A673 (cell line): Measurements from ENCODE around the gene HBG2. TPM values are rescaled to one million over a fixed set of nuclear protein-coding genes. Genes with fewer than 3 reads are reported as not detected.
"Not testable (repeated sequence)": the region's sequence is repeated elsewhere in the genome, so short reads cannot be mapped to it uniquely, and the experiment has no call there.

ENCODE experiments used
- BruUV-seq: library from RNA; stranded (reverse); fragments of 400-500 nt; replicated peaks from 2 replicates; lab custom pipeline; 2021; lab: Mats Ljungman, UMichigan
- CTCF ChIA-PET: fragments of 300-600 bp; sonication (Branson Sonifier 250); formaldehyde crosslinking; loops from one replicate; lab custom pipeline; 2022; ENCODE audit warnings: antibody characterized with exemption; lab: Charles Lee
- POLR2A ChIA-PET: fragments of 300-600 bp; sonication (Branson Sonifier 250); formaldehyde crosslinking; loops from one replicate; lab custom pipeline; 2022; ENCODE audit warnings: antibody characterized with exemption; ENCODE audit not compliant: low non-redundant PET; lab: Charles Lee
- DNase-seq: peaks from one replicate; pipeline ENCODE4 v3.0.0-alpha.2; 2015; ENCODE audit warnings: low spot score
- H3K27ac ChIP-seq: fragments of 200-600 bp; sonication (generic); 2 replicates; pipeline ENCODE4 v1.5.1; 2016; ENCODE audit warnings: mixed run types, low read depth, mild to moderate bottlenecking, mixed read lengths, antibody characterized with exemption, low read length; ENCODE audit not compliant: poor library complexity, severe bottlenecking
- H3K27me3 ChIP-seq: fragments of 200-600 bp; sonication (generic); replicated peaks from 2 replicates; pipeline ENCODE4 v1.6.1; 2017; ENCODE audit warnings: mixed run types, low read depth, mild to moderate bottlenecking, mixed read lengths, antibody characterized with exemption, low read length; ENCODE audit not compliant: insufficient read depth, poor library complexity
- H3K36me3 ChIP-seq: fragments of 200-600 bp; sonication (generic); 2 replicates; pipeline ENCODE4 v1.6.1; 2016; ENCODE audit warnings: mixed run types, mild to moderate bottlenecking, mixed read lengths, antibody characterized with exemption, low read length; ENCODE audit not compliant: insufficient read depth, poor library complexity, severe bottlenecking
- H3K4me1 ChIP-seq: fragments of 200-600 bp; sonication (generic); 2 replicates; pipeline ENCODE4 v1.6.1; 2017; ENCODE audit warnings: mixed run types, mild to moderate bottlenecking, mixed read lengths, antibody characterized with exemption, low read length; ENCODE audit not compliant: insufficient read depth, poor library complexity, severe bottlenecking
- H3K4me3 ChIP-seq: fragments of 200-600 bp; sonication (generic); 2 replicates; pipeline ENCODE4 v1.5.1; 2016; ENCODE audit warnings: low read depth, mixed run types, mild to moderate bottlenecking, mixed read lengths, low read length; ENCODE audit not compliant: poor library complexity, severe bottlenecking
- H3K9me3 ChIP-seq: fragments of 200-600 bp; sonication (generic); 2 replicates; pipeline ENCODE4 v1.6.1; 2016; ENCODE audit warnings: mixed run types, low read depth, mild to moderate bottlenecking, mixed read lengths, antibody characterized with exemption, low read length; ENCODE audit not compliant: poor library complexity, severe bottlenecking
- EZH2 ChIP-seq: fragments of 200-600 bp; sonication (generic); IDR thresholded peaks from 2 replicates; pipeline ENCODE4 v1.6.1; 2017; ENCODE audit warnings: borderline replicate concordance, low read depth, mild to moderate bottlenecking, mixed read lengths, antibody characterized with exemption, low read length; ENCODE audit not compliant: poor library complexity, severe bottlenecking
- intact Hi-C: fragments of 100-400 bp; cut with micrococcal nuclease; formaldehyde crosslinking; loops from one replicate; pipeline ENCODE4 v1.10.0; 2022; ENCODE audit not compliant: unreplicated experiment
- total RNA-seq: library from RNA; stranded (reverse); gene quantifications from 2 replicates; pipeline ENCODE4 v1.2.3, GENCODE V29; 2021
- TF ChIP-seq, protein P1 (sequence below): fragments of 300-800, 200-600 bp; sonication (generic); conservative IDR thresholded peaks from 2 replicates; pipeline ENCODE4 v1.5.1; 2017; ENCODE audit warnings: low read depth, mild to moderate bottlenecking, antibody characterized with exemption, low read length, moderate library complexity, mixed read lengths

The HBG2 gene
- total RNA-seq, 1 experiment from 2014 or later: not detected

DNA sequence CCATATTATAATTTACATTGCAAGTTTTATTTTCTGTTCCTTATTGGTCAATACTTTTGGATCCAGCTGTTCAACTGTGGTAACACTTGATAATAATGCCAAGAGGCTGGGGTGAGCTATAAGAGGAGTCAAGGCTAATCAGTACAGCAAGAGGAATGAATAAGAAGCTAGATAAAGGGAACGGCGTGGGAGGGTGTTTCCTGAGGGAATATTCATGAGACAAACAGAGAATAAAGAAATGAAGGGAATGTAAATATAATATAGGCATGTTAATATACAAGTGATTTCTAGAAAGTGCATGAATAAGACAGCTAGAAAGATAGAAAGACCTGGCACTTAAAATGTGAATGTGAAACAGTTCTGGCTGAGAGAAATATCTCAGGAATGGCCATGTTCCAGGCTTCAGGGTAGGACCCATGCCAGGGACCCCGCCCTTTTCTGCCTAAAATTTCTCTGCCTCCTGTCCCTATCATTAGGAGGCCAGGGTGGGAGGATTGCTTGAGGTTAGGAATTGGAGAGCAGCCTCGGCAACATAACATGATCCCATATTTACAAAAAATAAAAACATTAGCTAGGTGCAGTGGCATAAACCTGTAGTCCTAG lies 43.2 kb upstream of the HBG2 start:
- ChIA-PET CTCF (no interaction called here), POLR2A (no interaction called here)
- H3K27ac ChIP-seq: no peak overlapping the region
- no peaks in the 10 kb centered on the region for H3K27me3 ChIP-seq
- no peaks in the 10 kb centered on the region for H3K9me3 ChIP-seq
- no TSS peak for BruUV-seq
- peak; percentile 64 for DNase-seq
- H3K36me3 ChIP-seq: no peaks in the 10 kb centered on the region
- H3K4me1 ChIP-seq: no peaks in the 10 kb centered on the region
- TF ChIP-seq EZH2: no peak
- intact Hi-C loops: no loop called here
- H3K4me3 ChIP-seq: no peak overlapping the region

DNA sequence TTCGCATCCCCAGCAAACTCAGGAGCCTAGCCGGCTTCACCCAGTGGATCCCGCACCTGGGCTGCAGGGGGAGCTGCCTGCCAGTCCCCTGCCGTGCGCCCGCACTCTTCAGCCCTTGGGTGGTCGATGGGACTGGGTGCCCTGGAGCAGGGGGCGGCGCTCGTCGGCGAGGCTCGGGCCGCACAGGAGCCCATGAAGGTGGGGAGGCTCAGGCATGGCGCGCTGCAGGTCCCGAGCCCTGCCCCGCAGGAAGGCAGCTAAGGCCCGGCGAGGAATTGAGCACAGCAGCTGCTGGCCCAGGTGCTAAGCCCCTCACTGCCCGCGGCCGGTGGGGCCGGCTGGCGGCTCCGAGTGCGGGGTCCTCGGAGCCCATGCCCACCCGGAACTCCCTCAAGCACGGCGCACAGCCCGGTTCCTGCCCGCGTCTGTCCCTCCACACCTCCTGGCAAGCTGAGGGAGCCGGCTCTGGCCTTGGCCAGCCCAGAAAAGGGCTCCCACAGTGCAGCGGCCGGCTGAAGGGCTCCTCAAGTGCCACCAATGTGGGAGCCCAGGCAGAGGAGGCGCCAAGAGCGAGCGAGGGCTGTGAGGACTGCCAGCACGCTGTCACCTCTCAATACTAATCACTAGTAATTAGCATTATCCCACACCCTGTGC lies 39.9 kb upstream of the HBG2 start:
- H3K27me3 ChIP-seq, BruUV-seq, POLR2A ChIA-PET, CTCF ChIA-PET, H3K27ac ChIP-seq, H3K36me3 ChIP-seq, H3K9me3 ChIP-seq, DNase-seq, H3K4me1 ChIP-seq, H3K4me3 ChIP-seq: not testable (repeated sequence)
- intact Hi-C loops: loop anchor here (5.0 kb wide), 1 partner anchor 172 kb away; no protein-coding TSS in a partner anchor

DNA sequence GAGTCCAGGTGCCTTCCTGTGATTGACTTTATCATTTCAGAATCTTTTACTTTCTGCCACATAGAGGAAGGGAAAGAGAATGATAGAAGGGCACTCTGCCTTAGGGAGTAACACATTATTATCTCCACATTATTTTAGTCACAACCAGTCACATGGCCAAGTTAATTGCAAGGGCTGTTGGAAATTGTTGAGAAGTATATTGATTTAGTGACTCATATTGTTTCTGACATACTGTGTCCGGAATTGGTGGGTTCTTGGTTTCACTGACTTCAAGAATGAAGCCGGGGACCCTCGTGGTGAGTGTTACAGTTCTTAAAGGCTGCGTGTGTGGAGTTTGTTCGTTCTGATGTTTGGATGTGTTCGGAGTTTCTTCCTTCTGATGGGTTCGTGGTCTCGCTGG lies 38.4 kb upstream of the HBG2 start:
- CTCF ChIA-PET: no interaction called here
- intact Hi-C loops: loop anchor here (5.0 kb wide), 1 partner anchor 171 kb away; no protein-coding TSS in a partner anchor

DNA sequence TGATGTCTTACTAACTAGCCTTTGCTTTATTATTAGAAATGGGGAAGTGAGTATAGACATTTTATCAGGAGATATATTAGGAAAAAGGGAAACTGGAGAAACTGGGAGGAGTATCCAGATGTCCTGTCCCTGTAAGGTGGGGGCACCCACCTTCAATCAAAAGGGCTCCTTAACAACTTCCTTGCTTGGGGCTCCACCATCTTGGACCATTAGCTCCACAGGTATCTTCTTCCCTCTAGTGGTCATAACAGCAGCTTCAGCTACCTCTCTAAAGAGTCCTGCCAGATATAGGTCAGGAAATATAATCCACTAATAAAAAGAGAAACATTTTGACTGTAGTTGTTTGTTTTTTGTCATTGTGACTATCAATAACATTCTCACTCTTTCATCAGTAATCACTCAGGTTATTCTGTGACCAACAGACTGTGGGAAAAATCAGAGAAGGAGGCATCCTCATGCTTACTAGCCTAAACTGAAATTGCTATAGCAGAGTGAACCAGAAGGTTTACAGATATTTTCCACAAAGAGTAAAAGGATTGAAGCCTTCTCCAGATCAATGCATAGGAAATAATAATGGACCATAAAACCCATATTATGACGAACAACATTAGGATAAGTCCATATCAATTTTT lies 36.7 kb upstream of the HBG2 start:
- H3K36me3 ChIP-seq: no peaks in the 10 kb centered on the region
- BruUV-seq: no TSS peak
- no peaks in the 10 kb centered on the region for H3K4me1 ChIP-seq
- TF ChIP-seq EZH2: no peak
- TF ChIP-seq, protein P1, sequence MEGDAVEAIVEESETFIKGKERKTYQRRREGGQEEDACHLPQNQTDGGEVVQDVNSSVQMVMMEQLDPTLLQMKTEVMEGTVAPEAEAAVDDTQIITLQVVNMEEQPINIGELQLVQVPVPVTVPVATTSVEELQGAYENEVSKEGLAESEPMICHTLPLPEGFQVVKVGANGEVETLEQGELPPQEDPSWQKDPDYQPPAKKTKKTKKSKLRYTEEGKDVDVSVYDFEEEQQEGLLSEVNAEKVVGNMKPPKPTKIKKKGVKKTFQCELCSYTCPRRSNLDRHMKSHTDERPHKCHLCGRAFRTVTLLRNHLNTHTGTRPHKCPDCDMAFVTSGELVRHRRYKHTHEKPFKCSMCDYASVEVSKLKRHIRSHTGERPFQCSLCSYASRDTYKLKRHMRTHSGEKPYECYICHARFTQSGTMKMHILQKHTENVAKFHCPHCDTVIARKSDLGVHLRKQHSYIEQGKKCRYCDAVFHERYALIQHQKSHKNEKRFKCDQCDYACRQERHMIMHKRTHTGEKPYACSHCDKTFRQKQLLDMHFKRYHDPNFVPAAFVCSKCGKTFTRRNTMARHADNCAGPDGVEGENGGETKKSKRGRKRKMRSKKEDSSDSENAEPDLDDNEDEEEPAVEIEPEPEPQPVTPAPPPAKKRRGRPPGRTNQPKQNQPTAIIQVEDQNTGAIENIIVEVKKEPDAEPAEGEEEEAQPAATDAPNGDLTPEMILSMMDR: peak; percentile 43
- H3K27me3 ChIP-seq: no peaks in the 10 kb centered on the region
- H3K9me3 ChIP-seq: no peaks in the 10 kb centered on the region
- no peak overlapping the region for H3K27ac ChIP-seq
- ChIA-PET CTCF (no interaction called here), POLR2A (no interaction called here)
- peak; percentile 10 for DNase-seq
- intact Hi-C loops: loop anchor here (5.0 kb wide), 1 partner anchor 169 kb away; no protein-coding TSS in a partner anchor
- H3K4me3 ChIP-seq: no peak overlapping the region

More for the DNA sequence above, 38.4 kb upstream of the HBG2 start:
- no peak overlapping the region for H3K27ac ChIP-seq
- no peaks in the 10 kb centered on the region for H3K4me1 ChIP-seq
- DNase-seq: no peak
- H3K4me3 ChIP-seq: no peak overlapping the region
- H3K36me3 ChIP-seq: no peaks in the 10 kb centered on the region
- BruUV-seq: no TSS peak
- no peaks in the 10 kb centered on the region for H3K27me3 ChIP-seq
- TF ChIP-seq, protein P1: no peak
- no peak for TF ChIP-seq EZH2
- POLR2A ChIA-PET: no interaction called here
- no peaks in the 10 kb centered on the region for H3K9me3 ChIP-seq
